GM21619 (cell line): Measurements from ENCODE around the gene HAND2.

Experiments used
- ATAC-seq: cut with Tn5 transposase; IDR thresholded peaks from one replicate; pipeline ENCODE4 v1.9.1; 2021; ENCODE audit not compliant: unreplicated experiment

HAND2 gene

DNA sequence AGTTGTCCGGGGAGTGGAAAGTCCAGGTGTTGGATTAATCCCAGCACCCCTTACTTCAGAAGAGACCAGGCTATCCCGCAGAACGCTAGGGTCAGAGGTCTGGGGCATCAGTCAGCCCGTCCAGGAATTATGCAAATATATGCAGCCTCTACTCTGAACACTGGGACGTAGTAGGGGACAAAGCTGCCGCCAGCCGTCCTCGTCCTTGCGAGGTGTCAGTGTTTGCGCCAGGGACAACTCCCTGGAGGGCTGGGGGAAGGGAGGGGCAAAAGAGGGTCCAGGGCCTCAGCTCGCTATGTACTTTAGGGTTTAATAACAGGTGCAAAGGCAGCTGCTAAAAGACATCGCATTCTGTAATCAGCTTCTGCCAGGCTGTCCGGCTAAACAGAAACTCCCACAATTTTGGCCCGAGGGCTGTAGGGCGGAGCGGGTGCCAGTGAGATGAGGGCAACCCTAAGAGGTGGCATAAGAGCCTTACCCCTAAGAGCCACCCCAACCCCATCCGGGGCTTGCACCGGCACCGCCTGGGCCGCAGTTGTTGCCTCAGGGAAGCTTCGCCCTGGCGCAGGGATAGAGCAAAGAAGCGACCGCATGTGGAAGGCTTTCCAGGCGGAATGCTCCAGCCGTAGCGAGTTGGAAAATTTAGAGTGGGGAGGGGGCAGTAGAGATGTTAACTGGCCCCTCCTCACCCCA is 8.4 kb downstream of the HAND2 start:
- ATAC-seq: no peak

DNA sequence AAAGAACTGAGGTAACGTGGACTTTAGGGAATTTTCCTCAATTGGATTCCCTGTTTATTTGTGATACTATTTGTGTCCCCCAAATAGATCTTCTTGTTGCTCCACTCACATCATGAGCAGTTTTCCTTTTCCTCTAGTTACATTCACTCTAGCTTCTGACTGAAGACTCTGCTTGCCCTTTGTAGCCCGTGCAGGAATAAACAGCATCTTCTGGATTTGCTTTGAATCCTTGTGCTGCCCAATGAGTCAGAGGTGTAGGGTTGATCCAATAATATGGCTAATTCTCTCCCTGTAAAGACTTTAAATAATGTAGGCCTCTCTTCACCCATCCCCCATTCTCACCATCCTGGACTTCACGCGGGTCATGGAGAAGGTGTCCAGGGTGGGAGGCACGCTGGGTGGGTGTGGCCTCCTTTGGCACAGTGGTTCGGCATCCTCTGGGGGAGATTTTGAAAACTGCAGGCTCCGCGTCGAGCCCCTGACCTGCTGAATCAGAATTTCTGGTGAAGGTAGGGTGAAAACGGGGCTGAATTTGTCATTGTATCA is 9.0 kb downstream of the HAND2 start:
- ATAC-seq: no peak

DNA sequence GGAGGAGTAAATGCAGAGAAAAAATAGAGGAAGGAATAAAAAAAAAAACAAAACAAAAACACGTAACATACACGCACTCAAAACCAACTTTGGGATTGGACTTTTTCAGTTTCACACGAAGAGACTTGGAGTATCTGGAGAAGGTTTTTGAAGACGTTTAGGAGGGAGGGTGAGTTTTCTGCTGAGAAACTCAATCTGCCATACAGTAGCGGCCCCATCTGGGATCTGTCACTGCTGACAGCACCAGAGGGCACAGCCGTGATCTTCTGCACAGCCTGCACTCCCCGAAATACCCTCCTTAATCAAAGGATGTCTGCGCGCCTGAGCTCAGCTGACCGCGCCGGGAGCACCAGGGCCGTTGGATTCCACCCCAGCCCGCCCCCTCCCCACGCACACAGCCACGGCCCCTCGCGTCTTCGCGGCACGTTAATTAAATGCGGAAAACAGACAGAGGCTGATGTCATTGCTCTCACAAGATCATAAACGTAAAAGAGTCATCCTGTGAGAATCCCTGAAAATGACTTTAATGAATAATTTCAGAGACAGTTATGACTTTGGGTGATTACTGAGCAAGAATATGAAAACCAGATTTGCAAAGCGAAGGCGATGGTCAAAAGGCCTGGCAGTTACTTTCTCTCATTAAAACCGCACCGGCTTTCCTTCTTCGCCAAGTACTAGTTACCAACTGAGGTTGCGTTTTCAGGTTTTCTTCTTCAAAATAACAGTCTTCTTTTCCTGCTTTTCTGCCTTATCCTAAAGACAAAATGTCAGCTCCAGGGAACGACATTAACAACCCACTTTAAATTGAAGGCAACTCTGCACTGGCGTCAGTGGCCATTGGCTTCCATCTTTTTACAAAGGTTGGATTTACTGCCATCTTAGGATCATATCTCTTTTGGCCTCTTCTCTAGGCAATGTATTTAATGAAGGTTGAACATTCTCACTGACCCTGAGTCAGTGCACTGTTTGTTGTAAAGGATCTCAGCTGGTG is 10.6 kb downstream of the HAND2 start:
- no peak for ATAC-seq

DNA sequence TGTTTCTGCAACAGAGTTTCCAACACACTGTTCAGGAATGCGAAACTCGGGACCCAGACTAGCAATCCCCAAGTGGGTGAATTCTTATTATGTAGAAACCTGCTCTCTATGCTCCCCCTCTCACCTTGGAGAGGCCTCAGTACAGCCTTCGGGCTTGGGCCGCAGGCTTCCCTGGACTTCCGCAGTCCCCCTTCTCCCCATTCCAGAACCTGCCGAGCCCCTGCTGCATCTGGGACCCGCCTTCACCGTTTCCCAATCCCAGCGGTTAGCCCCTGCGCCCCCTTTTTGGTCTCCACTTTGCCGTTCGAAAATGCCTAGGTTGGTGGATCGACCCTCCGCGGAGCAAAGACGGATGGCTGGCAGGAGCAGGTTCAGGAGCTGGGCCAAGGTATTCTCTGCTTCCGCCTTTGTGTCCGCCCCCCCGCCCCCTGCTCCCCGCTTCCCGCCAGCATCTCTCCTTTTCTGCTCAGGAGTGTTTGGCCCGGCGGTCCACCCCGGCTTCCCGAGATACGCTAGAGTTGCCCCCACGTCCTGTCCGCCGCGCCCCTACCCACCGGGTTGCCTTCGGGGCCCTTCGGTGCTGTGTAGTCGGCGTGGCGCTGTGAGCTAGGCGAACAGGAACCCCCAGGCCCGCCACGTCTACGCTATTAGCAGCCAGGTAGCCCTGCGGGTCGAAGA is 11.5 kb downstream of the HAND2 start:
- ATAC-seq: no peak

DNA sequence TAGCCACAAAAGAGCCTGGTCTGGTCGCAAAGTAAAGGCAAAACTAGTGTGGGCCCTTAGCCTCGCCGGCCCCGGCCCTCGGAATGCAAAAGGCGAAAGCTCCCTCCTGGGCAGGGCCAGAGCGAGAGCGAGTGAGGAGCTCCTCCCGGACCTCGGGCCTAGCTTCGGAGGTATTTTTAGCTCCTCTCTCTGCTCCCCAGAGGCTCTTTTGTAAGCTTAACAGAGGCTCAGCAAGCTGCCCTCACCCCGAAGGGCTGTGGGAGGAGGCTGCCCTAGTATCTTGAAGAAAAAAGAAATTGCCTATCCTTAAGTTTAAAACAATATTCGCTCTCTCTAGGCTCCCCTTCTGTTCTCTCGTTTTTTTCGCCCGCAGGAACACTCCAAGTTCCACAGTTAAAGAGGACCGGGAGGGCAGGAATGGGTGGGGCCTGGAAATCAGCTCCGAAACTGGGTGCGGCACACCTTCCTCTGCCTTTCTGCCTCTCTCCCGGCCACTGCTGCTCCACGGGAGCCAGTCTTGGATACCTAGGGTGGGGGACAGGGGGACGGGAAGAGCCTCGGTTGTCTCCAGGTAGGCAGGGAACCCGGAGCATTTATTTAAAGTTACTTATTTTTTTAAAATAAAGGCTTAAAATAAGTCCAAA is 12.1 kb downstream of the HAND2 start:
- no peak for ATAC-seq

DNA sequence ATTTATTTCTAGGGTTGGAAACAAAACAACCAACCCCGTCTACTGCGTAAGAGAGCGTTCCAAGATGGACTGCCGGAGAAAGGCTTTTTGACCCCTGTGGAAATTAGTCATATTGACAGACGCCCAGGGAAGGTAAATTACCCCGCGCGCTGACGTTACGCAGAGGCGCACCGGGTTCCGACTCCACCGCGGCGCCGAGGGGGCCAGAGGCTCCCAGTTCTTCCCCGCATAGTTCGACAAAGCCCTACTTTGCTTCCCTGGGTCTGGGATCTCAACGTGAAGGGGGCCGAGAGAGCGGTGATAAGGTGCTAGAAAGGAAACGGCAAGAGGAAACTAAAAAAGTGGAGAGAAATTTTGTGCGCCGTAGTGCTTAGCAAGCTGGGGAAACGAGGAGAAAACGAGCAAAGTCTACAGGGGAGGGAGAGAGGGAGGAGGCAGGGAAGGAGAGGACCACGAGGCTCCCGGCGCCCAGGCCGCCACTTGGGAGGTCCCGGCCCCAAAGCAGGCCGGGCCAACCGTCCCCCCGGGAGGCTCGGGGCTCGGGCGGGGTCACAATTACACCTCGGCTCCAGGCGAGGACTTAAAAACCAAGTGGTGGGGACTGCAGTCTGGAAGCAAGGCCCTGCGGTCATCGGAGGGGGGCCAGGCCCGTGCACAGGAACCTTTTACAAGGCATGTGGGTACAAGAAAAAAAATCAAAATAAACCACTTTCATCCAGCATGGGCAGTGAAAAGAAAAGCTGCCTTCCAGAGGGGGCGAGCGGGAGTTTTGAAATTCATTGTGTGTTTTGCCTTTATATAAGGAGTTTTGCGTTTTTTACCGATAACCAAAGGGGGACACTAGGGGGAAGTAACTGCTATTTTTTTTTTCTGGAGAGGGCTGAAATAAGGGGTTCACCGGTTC is 13.2 kb downstream of the HAND2 start:
- ATAC-seq: no peak

DNA sequence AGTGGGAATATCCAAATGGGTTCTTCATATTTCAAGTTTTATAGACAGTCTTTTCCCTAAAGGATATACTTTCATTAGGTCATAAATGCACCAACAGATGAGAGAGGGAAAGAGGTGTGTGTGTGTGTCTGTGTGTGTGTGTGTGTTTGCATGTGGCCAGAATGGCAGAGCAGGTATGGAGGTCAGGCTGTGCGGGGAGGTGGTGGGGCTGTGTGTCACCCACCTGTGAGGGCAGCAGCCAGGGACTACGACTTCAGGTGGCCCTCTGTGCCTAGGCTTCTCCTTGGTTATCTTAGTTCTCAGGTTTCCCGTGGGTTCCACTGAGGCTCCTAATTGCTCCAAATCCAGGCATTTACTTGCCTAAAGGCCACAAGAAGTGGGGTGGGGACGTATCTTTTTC is 14.6 kb downstream of the HAND2 start:
- ATAC-seq: no peak

DNA sequence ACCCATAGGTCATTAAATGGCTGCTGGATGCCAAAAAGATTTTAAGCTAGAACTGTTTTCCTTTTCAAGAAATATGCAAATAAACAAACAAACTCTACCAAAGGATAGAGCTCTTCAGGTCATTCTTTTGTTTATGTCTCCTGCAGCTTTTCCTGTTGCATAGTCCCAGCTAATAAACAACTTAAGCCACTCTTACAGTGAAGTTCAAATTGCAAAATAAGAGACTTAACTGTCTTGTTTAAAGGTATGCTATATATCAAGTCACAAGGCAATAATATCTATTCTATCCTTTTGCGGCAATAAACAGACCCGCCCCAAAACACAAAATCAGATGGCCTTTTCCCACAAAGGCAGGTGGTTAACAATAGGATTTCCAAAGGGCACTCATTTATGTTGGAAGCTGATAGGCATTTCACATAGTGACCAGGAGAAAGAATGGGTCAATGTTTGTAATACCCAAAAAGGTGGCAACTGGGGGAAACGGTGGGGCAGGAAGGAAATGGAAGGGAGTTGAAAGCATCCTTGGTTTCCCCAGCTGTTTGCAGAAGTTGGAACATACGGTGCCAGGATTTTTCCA is 15.3 kb downstream of the HAND2 start:
- no peak for ATAC-seq

DNA sequence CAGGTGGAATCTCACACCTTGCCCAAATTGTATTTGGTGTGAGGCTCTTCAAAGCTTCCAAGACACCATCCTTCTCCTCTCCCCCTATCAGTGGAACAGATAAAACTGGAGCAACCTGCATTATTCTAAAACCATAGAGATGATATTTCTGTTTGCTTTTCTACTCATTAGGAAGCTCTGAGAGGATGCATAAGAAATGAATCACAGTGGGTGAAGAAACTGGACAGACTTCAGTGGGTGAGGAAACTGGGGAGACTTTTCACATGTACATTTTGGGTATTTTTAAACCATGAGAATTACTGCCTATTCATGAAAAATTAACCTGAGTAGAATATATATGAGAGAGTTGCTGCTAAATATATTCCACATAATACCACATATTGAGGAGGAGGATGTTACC is 16.4 kb downstream of the HAND2 start:
- no peak for ATAC-seq

DNA sequence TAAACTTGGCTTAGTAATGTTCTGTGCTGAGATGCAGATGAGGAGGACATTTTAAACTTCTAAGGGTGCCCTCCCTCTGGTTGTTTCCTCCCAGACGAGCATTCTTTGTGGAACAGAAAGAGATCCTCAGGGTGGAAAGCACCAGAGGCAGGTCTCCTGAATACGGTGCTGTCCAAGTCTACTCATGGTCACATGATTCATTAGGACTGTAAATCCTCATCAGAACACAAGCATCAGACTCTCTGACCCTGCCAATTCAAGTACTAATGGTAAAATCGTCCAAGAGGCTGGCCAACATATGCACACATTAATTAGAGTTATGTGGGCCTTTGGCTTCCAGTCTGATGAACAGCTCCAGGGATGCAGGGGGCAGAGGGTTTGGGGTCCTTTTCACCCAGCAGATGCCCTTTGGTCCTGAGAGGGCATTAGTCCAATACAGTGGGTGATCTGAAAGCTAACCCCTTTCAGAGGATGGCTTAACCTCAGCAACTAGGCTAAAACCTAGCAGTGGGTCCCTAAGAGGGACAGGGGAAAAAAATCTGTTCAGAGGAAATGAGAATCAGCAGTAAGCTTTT is 18.2 kb downstream of the HAND2 start:
- no peak for ATAC-seq

DNA sequence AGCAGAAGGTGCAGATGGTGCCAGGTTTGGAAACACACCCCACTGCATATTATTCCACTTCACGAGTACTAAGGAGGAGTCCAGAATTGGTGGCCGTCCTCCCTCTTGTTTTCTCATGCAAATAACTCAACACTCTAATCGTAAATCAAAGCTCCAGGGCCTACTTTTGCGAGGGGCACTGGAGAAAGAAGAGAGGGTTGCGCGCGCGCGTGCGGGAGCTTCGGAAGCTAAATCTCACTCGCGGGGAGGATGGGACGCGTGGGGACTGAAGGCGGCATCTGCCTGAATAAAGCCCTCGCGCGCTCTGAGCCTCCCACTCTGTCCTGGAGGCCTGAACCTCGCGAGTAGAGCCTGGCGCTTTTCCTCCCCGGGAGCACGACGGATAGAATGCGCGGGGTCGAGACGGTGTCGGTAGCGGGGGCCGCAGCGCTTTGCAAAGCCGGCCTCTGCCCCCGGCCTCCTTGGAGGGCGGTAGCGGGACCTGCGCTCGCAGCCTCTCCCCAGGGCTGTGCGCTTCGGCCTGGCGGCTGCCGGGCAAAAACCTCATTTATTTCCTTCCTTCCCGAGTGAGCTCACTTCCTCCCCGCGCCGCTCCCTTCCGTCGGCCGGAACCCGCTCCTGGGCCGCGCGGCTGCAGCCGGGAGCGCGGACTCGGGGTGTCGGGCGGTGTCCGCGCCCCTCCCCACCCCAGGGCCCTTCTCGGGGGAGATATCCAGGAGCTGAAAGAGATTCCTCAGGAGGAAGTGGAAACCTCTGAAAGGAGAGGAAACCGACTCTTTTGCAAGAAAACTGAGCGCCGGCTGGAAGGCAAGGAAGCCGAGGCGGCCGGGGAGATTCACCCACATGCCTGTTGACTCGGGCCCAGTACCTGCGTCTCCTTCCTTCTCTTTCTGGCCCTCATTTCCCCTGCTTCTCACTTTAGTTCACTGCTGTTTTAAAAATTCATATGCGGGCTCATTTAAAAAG is 20.7 kb downstream of the HAND2 start:
- peak; percentile 34 for ATAC-seq

DNA sequence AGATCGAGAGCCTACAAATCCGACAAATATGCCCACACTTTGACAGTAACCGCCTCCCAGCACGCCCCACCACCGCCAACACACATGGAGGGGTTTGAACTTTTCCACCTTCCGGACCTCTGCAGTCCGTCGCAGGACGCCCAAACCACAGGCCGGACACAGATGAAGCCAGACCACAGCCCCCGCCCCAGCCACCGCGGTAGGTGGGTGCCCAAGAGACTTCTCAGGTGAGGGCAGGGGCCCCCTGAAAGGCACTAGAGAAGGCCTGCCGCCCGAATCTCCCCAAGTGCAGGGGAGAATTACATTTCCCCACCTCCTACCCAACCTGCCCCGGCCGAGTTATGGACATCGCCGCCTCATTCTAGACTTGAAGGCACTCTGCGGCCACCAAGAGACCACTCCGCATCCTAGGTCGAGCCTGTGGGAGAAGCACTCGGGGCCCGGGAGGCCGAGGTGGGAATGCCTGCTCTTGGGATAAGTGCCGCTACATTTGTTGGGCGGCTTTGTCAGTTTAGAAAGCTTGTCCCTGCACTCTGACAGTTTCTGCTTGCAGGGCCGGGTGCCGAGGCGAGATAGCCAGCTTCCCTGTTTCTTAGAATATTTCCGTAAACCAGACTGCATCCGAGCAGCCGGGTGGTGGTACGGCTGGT is 21.5 kb downstream of the HAND2 start:
- ATAC-seq: no peak

DNA sequence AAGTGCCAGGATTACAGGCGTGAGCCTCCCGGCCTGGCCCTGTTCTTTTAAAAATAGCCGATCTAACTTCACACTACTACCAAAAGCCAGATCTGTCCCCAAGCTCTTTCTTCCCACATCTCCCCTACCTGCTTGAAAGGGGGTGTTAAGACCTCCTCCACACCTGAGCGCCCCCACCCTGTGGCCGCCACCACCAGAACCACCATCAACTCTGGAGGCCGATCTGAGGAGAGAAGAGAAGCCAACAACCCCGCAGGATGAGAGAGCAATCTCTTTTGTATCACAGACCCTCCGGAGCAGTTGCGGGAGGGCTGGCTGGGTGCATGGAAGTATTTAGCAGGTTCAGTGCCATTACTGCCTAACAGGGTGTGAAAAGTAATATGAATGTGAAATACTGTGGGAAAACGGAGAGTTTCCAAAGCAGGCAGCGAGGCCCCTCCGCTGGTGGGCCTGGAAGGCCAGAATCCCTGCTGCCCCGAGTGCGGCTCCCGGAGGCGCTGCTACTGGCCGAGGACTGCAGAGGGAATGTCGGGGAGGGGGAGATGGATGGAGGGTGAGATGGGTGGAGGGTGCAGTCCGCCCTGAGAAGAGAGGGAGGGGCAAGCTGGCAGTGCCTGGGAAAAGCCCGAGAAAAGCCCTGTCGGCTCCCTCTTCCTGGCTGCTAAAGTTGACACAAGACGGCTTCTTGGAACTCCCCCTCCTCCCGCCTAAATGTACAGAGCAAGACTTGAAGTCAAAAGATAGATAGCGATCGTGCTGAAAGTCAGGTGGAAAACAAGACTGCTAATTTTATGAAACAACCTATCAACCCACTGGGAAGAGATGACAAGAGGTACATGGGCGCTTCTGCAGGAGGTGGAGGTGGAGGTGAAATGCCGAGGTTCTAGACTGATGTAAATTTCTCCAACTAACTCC is 22.3 kb downstream of the HAND2 start:
- no peak for ATAC-seq

DNA sequence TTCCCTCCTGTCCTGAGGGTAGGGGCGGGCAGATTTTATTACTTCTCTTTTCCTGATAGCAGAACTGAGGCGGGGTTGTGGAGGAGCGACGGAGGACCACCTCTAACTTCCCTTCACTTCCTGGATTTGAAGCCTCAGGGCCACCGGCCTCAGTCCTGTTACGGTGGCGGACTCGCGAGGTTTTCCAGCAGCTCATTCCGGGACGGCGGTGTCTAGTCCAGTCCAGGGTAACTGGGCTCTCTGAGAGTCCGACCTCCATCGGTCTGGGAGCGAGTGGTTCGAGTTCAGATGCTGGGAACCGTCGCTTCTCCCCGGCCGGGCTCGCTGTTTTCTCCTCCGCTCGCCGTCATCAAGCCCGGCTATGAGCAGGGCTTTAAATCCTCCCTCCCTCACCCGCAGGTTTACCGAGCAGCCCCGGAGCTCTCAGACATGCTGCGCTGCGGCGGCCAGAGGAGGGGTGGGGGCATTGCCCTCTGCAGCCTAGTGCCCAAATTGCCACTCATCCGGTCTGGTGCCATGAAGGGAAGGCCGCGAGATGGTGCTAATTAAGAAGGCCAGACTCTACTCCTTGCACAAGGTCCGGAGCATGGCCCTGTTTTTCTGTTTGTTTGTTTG is 23.3 kb downstream of the HAND2 start:
- peak; percentile 8 for ATAC-seq

DNA sequence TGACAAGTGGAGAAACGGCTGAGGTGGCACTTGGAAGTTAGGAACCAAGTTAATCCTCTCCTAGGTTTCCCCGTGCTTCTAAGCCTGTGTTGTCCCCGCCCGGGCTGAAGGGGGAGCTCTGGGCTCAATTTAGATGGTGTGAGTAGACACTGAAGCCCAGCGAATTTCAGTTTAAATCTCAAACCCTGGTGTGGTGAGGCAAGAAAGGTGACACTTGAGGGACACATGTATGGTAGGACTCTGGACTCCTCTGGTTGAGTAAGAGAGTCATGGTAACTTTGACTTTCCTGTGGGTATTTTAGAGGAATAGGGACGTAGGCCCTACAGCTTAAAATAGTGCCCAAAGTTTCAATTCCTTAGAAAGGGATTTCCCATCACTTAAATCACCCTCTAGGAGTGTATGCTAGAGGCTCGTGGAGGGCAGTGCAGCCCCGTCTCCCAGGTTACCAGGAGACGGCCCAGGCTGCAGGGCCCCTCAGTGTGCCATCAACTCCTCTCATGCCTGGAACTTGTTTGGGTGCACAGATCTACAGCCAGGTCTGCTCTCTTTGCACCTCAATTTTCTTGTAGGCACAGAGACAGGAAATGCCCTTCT is 24.0 kb downstream of the HAND2 start:
- ATAC-seq: peak; percentile 62

DNA sequence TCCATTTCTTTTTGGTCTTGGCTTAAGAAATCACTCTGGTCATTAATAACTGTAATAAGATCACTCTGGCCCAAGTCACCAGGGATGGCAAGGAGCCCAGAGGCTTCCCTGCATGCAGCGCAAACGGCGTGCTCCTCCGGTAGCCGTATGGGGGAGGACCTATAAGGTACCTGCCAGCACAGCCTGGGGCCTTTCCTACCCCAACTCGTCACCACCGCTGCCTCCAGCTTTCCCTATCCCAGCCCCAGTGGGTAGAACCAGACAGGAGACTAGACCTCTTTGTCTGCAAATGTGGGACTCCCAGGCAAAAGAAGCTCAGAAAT is 25.9 kb downstream of the HAND2 start:
- ATAC-seq: no peak
